Bronchial epithelial cell (primary cell): Measurements from ENCODE around the gene SYT6. TPM values are rescaled to one million over a fixed set of nuclear protein-coding genes. Genes with fewer than 3 reads are reported as not detected.
"Not testable (repeated sequence)": the region's sequence is repeated elsewhere in the genome, so short reads cannot be mapped to it uniquely, and the experiment has no call there.

Experiments
- DNase-seq: peaks from one replicate; pipeline ENCODE4 v3.0.0-alpha.2; 2010; ENCODE audit warnings: low read depth
- FAIRE-seq: peaks from 2 replicates; lab custom pipeline; 2011; peaks lifted over from hg19 to GRCh38; lab: Jason Lieb, UNC
- H3K27me3 ChIP-seq: 2 replicates; pipeline ENCODE4 v1.5.1; 2011; ENCODE audit warnings: low read length; ENCODE audit not compliant: control insufficient read depth, insufficient read depth
- H3K36me3 ChIP-seq: 2 replicates; pipeline ENCODE4 v1.5.1; 2011; ENCODE audit warnings: low read length; ENCODE audit not compliant: control insufficient read depth, insufficient read depth
- H3K4me3 ChIP-seq: 2 replicates; pipeline ENCODE4 v1.5.1; 2011; ENCODE audit warnings: mild to moderate bottlenecking, low read depth, low read length, control low read depth
- total RNA-seq: library from RNA; depleted of rRNA; stranded (reverse); fragments of >200 nt; gene quantifications from 2 replicates; pipeline ENCODE4 v1.2.1, GENCODE V29; 2014
- TF ChIP-seq, protein P1 (sequence below): IDR thresholded peaks from 2 replicates; pipeline ENCODE4 v1.5.1; 2011; ENCODE audit warnings: mild to moderate bottlenecking, moderate library complexity, low read length, control low read depth, inconsistent platforms; ENCODE audit not compliant: insufficient read depth, severe bottlenecking

Gene SYT6
- total RNA-seq, 1 donor from 2014 or later, result not detected

DNA sequence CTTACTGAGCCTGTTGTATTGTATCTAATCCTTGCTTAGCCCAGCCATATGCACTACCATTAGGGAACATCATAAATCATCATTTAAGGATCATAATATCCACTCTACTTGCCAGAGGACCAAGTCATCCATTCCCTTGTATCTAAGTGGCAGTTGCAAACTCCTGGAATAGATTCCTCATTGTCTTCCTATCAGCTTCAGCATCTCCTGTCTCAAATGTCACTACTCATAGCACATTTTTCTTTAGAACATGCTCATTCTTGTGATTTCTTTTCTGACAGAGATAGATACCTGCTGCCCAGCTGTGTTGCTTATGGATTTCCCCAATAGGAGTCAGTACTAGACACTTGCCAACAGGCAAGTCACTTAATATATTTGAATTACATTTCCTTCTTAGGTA, 90.1 kb downstream of the SYT6 start:
- no peak for FAIRE-seq
- H3K36me3 ChIP-seq, result no peaks in the 10 kb centered on the region
- H3K4me3 ChIP-seq, result no peak overlapping the region
- H3K27me3 ChIP-seq, result no peaks in the 10 kb centered on the region
- TF ChIP-seq, protein P1, sequence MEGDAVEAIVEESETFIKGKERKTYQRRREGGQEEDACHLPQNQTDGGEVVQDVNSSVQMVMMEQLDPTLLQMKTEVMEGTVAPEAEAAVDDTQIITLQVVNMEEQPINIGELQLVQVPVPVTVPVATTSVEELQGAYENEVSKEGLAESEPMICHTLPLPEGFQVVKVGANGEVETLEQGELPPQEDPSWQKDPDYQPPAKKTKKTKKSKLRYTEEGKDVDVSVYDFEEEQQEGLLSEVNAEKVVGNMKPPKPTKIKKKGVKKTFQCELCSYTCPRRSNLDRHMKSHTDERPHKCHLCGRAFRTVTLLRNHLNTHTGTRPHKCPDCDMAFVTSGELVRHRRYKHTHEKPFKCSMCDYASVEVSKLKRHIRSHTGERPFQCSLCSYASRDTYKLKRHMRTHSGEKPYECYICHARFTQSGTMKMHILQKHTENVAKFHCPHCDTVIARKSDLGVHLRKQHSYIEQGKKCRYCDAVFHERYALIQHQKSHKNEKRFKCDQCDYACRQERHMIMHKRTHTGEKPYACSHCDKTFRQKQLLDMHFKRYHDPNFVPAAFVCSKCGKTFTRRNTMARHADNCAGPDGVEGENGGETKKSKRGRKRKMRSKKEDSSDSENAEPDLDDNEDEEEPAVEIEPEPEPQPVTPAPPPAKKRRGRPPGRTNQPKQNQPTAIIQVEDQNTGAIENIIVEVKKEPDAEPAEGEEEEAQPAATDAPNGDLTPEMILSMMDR, result no peak
- DNase-seq, result no peak

DNA sequence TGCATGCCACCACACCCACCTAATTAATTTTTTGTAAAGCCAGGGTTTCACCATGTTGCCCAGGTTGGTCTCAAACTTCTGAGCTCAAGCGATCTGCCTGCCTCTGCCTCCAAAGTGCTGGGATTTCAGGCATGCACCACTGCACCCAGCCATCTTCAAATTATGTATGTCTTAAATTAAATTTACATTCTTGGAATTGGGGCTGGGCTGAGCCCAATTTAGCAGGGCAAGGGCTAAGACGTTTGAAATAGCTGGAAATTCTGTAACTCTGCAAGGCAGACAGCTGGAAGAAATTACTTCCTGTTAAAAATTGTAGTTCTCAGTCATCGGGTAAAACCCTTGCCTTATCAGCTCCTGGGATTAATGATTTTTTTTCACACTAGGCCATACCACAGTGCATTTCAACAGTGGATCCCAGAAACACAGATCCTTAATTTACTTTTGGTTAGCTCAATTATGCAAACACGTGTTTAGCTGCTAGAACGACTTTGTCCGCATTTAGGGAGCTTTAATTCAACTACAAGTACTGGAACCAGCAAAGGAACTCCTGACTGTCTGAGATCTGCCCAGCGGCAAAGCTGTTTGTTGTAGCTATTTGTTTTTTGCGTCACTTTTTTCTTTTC, 91.1 kb downstream of the SYT6 start:
- FAIRE-seq (no peak), DNase-seq (no peak)
- TF ChIP-seq, protein P1, result no peak
- Histone ChIP-seq H3K27me3 (no peaks in the 10 kb centered on the region), H3K4me3 (no peak overlapping the region), H3K36me3 (no peaks in the 10 kb centered on the region)

DNA sequence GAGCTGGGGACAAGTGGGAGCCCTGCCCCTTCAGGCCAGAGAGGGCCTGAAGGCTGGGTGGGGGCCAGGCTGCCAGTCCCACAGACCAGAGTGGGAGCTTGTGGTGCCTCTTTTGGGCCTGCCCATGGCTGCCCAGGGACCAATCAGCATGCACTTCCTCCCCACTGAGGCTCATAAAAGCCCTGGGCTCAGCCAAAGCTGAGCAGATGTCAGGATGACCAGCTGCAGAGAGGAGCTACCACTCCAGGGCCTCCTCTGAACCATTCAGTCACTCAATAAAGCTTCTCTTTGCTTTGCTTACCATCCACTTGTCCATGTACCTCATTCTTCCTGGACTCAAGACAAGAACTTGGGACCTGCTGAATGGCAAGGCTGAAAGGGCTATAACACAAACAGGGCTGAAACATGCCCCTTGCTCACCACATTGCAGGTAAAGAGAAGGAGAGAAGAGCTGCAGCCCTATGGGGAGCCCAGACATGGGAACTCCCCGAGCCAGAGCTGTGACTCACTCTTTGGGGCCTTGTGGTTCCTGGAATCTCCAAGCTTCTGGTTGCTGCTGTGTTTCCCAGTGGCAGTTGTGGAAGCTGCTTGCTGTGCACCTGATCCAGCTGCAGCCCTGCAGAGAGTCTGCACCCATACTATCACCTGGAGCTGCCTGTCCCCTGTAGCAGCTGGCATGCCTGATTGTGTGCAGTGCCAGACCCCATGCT, 92.4 kb downstream of the SYT6 start:
- H3K36me3 ChIP-seq, result no peaks in the 10 kb centered on the region
- FAIRE-seq, result no peak
- peak; percentile 15 for DNase-seq
- TF ChIP-seq, protein P1, result no peak
- no peak overlapping the region for H3K4me3 ChIP-seq
- H3K27me3 ChIP-seq, result no peaks in the 10 kb centered on the region

DNA sequence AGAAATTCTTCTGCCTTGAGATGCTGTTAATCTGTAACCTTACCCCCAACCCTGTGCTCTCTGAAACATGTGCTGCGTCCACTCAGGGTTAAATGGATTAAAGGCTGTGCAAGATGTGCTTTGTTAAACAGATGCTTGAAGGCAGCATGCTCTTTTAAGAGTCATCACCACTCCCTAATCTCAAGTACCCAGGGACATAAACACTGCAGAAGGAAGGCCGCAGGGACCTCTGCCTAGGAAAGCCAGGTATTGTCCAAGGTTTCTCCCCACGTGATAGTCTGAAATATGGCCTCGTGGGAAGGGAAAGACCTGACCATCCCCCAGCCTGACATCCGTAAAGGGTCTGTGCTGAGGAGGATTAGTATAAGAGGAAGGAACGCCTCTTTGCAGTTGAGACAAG, 95.4 kb downstream of the SYT6 start:
- not testable (repeated sequence) for H3K36me3 ChIP-seq, H3K27me3 ChIP-seq, DNase-seq, FAIRE-seq, H3K4me3 ChIP-seq

DNA sequence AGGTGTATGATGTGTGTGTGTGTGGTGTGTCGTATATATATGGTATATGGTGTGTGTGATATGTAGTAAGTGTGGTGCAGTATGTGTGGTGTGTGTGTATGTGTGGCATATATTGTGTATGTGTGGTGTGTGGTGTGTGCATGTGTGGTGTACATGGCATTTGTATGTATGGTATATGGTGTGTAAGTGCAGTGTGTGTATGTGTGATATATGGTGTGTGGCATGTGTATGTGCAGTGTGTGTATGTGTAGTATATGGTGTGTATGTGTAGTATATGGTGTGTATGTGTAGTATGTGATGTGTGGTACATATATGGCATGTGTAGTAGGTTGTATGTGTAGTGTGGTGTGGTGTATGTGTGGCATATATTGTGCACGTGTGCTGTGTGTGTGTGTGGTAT, 99.5 kb downstream of the SYT6 start:
- Histone ChIP-seq H3K4me3 (no peak overlapping the region), H3K36me3 (no peaks in the 10 kb centered on the region), H3K27me3 (no peaks in the 10 kb centered on the region)
- no peak for DNase-seq
- TF ChIP-seq, protein P1, result no peak
- no peak for FAIRE-seq

DNA sequence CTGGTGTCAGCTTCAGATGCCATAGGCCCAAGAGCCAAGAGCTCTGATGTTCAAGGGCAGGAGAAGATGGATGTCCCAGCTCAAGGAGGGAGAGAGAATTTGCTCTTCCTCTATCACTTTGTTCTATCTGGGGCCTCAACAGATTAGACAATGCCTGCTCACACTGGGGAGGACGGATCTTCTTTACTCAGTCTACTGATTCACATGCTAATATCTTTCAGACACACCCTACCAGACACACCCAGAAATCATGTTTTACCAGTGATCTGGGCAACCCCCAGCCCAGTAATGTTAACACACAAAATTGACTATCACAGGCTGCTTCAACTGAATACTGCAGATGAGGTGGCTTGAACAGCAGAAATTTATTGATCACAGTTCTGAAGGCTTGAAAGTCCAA, 105.4 kb downstream of the SYT6 start:
- TF ChIP-seq, protein P1, result no peak
- FAIRE-seq, result no peak
- no peaks in the 10 kb centered on the region for H3K36me3 ChIP-seq
- no peak overlapping the region for H3K4me3 ChIP-seq
- no peak for DNase-seq
- H3K27me3 ChIP-seq, result peaks cover 2% of the 10 kb centered on the region
